MM.1S (cell line): ENCODE results near the gene NTRK2.

ENCODE experiments used
- DNase-seq: peaks from one replicate; pipeline ENCODE4 v3.0.0-alpha.2; 2015
- H2AFZ ChIP-seq: fragments of 300-600 bp; sonication (generic); 2 replicates; pipeline ENCODE4 v1.6.0; 2016; ENCODE audit warnings: antibody characterized with exemption, low read length
- H3F3A ChIP-seq: fragments of 300-600 bp; sonication (generic); 2 replicates; pipeline ENCODE4 v1.6.1; 2016; ENCODE audit warnings: mild to moderate bottlenecking, antibody characterized with exemption, low read length, moderate library complexity, mixed read lengths; ENCODE audit not compliant: insufficient read depth
- H3K27ac ChIP-seq: fragments of 300-600 bp; sonication (generic); 2 replicates; pipeline ENCODE4 v1.5.1; 2016; ENCODE audit warnings: mild to moderate bottlenecking, low read length
- H3K27me3 ChIP-seq: fragments of 300-600 bp; sonication (generic); replicated peaks from 2 replicates; pipeline ENCODE4 v1.6.0; 2016; ENCODE audit warnings: low read length; ENCODE audit not compliant: insufficient read depth
- H3K36me3 ChIP-seq: fragments of 300-600 bp; sonication (generic); replicated peaks from 2 replicates; pipeline ENCODE4 v1.6.1; 2016; ENCODE audit warnings: mild to moderate bottlenecking, low read length, mixed read lengths; ENCODE audit not compliant: insufficient read depth
- H3K4me1 ChIP-seq: fragments of 300-600 bp; sonication (generic); 2 replicates; pipeline ENCODE4 v1.6.1; 2016; ENCODE audit warnings: low read length, mixed read lengths
- H3K4me2 ChIP-seq: fragments of 300-600 bp; sonication (generic); 2 replicates; pipeline ENCODE4 v1.6.0; 2016; ENCODE audit warnings: low read depth, low read length
- H3K4me3 ChIP-seq: fragments of 300-600 bp; sonication (generic); 2 replicates; pipeline ENCODE4 v1.5.1; 2016; ENCODE audit warnings: low read length, mixed read lengths
- H3K79me2 ChIP-seq: fragments of 300-600 bp; sonication (generic); 2 replicates; pipeline ENCODE4 v1.6.1; 2016; ENCODE audit warnings: mixed run types, low read length, mixed read lengths
- H3K9ac ChIP-seq: fragments of 300-600 bp; sonication (generic); 2 replicates; pipeline ENCODE4 v1.6.1; 2016; ENCODE audit warnings: low read length, mixed read lengths
- H3K9me2 ChIP-seq: fragments of 300-600 bp; sonication (generic); replicated peaks from 2 replicates; pipeline ENCODE4 v1.6.1; 2016; ENCODE audit warnings: mild to moderate bottlenecking, low read length, mixed read lengths; ENCODE audit not compliant: insufficient read depth
- H3K9me3 ChIP-seq: fragments of 300-600 bp; sonication (generic); replicated peaks from 2 replicates; pipeline ENCODE4 v1.6.1; 2016; ENCODE audit warnings: mild to moderate bottlenecking, low read length, mixed read lengths; ENCODE audit not compliant: insufficient read depth
- H4K20me1 ChIP-seq: fragments of 300-600 bp; sonication (generic); 2 replicates; pipeline ENCODE4 v1.6.1; 2016; ENCODE audit warnings: mild to moderate bottlenecking, low read length, moderate library complexity, mixed read lengths; ENCODE audit not compliant: insufficient read depth
- EZH2 ChIP-seq: fragments of 300-600 bp; sonication (generic); optimal IDR thresholded peaks from 2 replicates; pipeline ENCODE3; 2017; ENCODE audit warnings: low read depth, mild to moderate bottlenecking, antibody characterized with exemption, low read length, mixed read lengths
- EZH2phosphoT487 ChIP-seq: fragments of 300-600 bp; sonication (generic); IDR thresholded peaks from 2 replicates; pipeline ENCODE4 v1.6.1; 2018; ENCODE audit warnings: antibody characterized with exemption, low read length
- TF ChIP-seq, protein P1 (sequence below): fragments of 300-600 bp; sonication (generic); IDR thresholded peaks from 2 replicates; pipeline ENCODE4 v1.5.1; 2016; ENCODE audit warnings: antibody characterized with exemption, low read length, mixed read lengths

Gene NTRK2

DNA sequence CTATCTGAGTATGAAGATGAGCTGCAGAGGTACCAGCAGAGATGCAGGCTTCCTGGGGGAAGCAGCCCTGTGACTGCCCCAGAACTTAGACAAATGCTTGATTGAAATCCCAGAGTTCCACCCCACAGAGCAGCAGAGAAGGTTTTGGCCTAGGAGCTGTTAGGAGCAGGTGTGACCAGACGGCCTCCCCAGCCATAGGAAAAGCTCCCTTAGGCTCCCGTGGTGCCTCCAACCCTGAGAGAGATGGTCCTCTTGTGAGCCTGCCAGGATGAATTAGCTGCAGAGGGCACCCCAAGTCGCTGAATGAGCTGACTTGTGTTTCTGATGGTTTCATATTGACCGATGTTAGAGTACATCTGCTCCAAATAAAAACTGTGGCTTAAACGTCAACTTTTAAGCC lies 22.1 kb downstream of the NTRK2 start:
- Histone ChIP-seq H4K20me1 (no peaks in the 10 kb centered on the region), H3K9ac (no peak overlapping the region), H3K36me3 (no peaks in the 10 kb centered on the region), H3K4me2 (peak overlapping the region; percentile 11; the same call in 1 of the 2 replicates), H3K27me3 (no peaks in the 10 kb centered on the region), H3K9me2 (no peaks in the 10 kb centered on the region), H3K4me3 (no peak overlapping the region), H2AFZ (no peak overlapping the region), H3K27ac (no peak overlapping the region), H3K79me2 (no peaks in the 10 kb centered on the region), H3K4me1 (peaks cover 25% of the 10 kb centered on the region), H3K9me3 (no peaks in the 10 kb centered on the region), H3F3A (peaks cover 24% of the 10 kb centered on the region)
- no peak for DNase-seq
- TF ChIP-seq, protein P1, sequence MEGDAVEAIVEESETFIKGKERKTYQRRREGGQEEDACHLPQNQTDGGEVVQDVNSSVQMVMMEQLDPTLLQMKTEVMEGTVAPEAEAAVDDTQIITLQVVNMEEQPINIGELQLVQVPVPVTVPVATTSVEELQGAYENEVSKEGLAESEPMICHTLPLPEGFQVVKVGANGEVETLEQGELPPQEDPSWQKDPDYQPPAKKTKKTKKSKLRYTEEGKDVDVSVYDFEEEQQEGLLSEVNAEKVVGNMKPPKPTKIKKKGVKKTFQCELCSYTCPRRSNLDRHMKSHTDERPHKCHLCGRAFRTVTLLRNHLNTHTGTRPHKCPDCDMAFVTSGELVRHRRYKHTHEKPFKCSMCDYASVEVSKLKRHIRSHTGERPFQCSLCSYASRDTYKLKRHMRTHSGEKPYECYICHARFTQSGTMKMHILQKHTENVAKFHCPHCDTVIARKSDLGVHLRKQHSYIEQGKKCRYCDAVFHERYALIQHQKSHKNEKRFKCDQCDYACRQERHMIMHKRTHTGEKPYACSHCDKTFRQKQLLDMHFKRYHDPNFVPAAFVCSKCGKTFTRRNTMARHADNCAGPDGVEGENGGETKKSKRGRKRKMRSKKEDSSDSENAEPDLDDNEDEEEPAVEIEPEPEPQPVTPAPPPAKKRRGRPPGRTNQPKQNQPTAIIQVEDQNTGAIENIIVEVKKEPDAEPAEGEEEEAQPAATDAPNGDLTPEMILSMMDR, result no peak
- no peak for TF ChIP-seq EZH2
- TF ChIP-seq EZH2phosphoT487, result no peak

DNA sequence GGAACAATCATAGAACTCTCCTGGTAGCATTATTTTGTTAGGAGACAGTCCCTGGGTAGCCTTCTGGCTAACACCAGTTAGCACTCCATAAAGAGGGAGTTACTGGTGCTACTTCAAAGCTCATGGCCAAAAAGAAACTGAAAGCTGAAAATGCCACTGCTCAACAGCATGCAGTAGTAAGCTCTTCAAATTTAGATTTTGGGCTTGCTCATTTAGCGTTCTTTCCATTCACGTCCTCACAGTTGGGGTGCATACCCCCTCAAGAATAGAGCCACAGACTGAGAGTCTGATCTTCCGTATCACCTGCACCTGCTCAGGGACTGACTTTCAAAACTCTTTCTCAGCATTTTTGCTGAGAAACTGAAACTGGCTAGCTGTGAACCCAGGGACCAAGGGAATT lies 24.7 kb downstream of the NTRK2 start:
- H3K79me2 ChIP-seq, result no peaks in the 10 kb centered on the region
- H3K4me3 ChIP-seq, result peak overlapping the region; percentile 64
- H3K9ac ChIP-seq, result peak overlapping the region; percentile 58
- H3K4me2 ChIP-seq, result peak overlapping the region; percentile 99
- H2AFZ ChIP-seq, result peak overlapping the region; percentile 81
- H3F3A ChIP-seq, result peaks cover 24% of the 10 kb centered on the region
- H3K9me3 ChIP-seq, result no peaks in the 10 kb centered on the region
- peaks cover 25% of the 10 kb centered on the region for H3K4me1 ChIP-seq
- H3K36me3 ChIP-seq, result no peaks in the 10 kb centered on the region
- no peaks in the 10 kb centered on the region for H4K20me1 ChIP-seq
- no peaks in the 10 kb centered on the region for H3K27me3 ChIP-seq
- TF ChIP-seq EZH2phosphoT487 (no peak), EZH2 (no peak)
- TF ChIP-seq, protein P1, result no peak
- H3K27ac ChIP-seq, result peak overlapping the region; percentile 95
- H3K9me2 ChIP-seq, result no peaks in the 10 kb centered on the region
- peak; percentile 98 for DNase-seq

DNA sequence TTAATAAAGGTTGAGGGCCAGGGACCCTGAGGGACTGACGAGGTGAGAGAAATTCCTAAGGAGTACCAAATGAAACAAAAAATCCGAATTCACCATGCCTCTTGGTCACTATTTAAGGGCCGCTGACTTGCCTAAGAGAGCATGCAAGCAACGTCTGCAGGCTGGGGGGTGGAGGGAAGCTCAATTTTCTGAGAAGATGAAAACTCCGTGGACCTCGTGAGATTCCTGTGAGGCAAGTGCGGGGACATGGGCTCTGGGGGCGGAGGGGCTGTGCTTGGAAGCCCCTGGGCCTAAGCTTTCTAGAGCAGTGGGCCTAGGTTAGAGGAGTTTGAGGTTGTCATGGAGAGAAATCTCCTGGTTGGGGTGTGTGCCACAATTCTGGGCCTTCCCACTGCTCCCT lies 27.5 kb downstream of the NTRK2 start:
- H3F3A ChIP-seq, result peaks cover 28% of the 10 kb centered on the region
- no peak overlapping the region for H3K4me3 ChIP-seq
- no peaks in the 10 kb centered on the region for H3K36me3 ChIP-seq
- H3K4me2 ChIP-seq, result no peak overlapping the region
- H3K27ac ChIP-seq, result no peak overlapping the region
- no peak overlapping the region for H2AFZ ChIP-seq
- H3K9me2 ChIP-seq, result no peaks in the 10 kb centered on the region
- no peak for DNase-seq
- H3K79me2 ChIP-seq, result no peaks in the 10 kb centered on the region
- no peaks in the 10 kb centered on the region for H3K9me3 ChIP-seq
- no peaks in the 10 kb centered on the region for H4K20me1 ChIP-seq
- TF ChIP-seq EZH2 (no peak), EZH2phosphoT487 (no peak)
- TF ChIP-seq, protein P1, result no peak
- H3K4me1 ChIP-seq, result peaks cover 27% of the 10 kb centered on the region
- no peaks in the 10 kb centered on the region for H3K27me3 ChIP-seq
- H3K9ac ChIP-seq, result no peak overlapping the region
